Glutamatergic neuron (in vitro differentiated cells): Measurements from ENCODE around the gene CALN1. TPM values are rescaled to one million over a fixed set of nuclear protein-coding genes. Genes with fewer than 3 reads are reported as not detected.

ENCODE experiments used
- DNase-seq: peaks from one replicate; pipeline ENCODE4 v3.0.0; 2022
- H3K27ac Mint-ChIP-seq: one replicate; pipeline ENCODE4 v1.8.0; 2020; ENCODE audit warnings: mild to moderate bottlenecking, mixed read lengths, inconsistent platforms; ENCODE audit not compliant: unreplicated experiment
- H3K27me3 Mint-ChIP-seq: one replicate; pipeline ENCODE4 v1.8.0; 2020; ENCODE audit warnings: mild to moderate bottlenecking, moderate library complexity, mixed read lengths, inconsistent platforms; ENCODE audit not compliant: unreplicated experiment
- H3K36me3 Mint-ChIP-seq: one replicate; pipeline ENCODE4 v1.8.0; 2020; ENCODE audit warnings: mild to moderate bottlenecking, mixed read lengths, inconsistent platforms; ENCODE audit not compliant: unreplicated experiment
- H3K4me1 Mint-ChIP-seq: one replicate; pipeline ENCODE4 v1.8.0; 2020; ENCODE audit warnings: mild to moderate bottlenecking, low read depth, mixed read lengths, inconsistent platforms; ENCODE audit not compliant: unreplicated experiment
- H3K4me3 Mint-ChIP-seq: one replicate; pipeline ENCODE4 v1.8.0; 2020; ENCODE audit warnings: mild to moderate bottlenecking, mixed read lengths, inconsistent platforms; ENCODE audit not compliant: unreplicated experiment
- H3K9me3 Mint-ChIP-seq: one replicate; pipeline ENCODE4 v1.8.0; 2020; ENCODE audit warnings: mild to moderate bottlenecking, moderate library complexity, mixed read lengths, inconsistent platforms; ENCODE audit not compliant: unreplicated experiment
- CTCF ChIP-seq: fragments of 200-600 bp; sonication (generic); IDR thresholded peaks from one replicate; pipeline ENCODE4 v1.5.0; 2021; ENCODE audit not compliant: partially characterized antibody, unreplicated experiment
- total RNA-seq: library from RNA; stranded (reverse); fragmentation: NEBNext Ultra II Directional; extraction: Animal tissue kit (Norgen Biotek cat#: 25700); gene quantifications from one replicate; pipeline ENCODE4 v1.2.1, GENCODE V29; 2021; ENCODE audit not compliant: unreplicated experiment

The CALN1 gene
- total RNA-seq, 1 donor from 2014 or later = 3.5 TPM

- Mint-ChIP-seq H3K36me3 (peaks cover 8% of the 10 kb centered on the region), H3K9me3 (peaks cover 4% of the 10 kb centered on the region), H3K27ac (no peak overlapping the region), H3K4me3 (no peak overlapping the region), H3K27me3 (no peaks in the 10 kb centered on the region), H3K4me1 (no peaks in the 10 kb centered on the region)
- no peak for TF ChIP-seq CTCF
- no peak for DNase-seq
These were observed 241.7 kb downstream of the CALN1 start for GRCh38 chr7:72170475-72170874.

GRCh38 chr7:72163271-72163670, 248.9 kb downstream of the CALN1 start:
- no peak overlapping the region for H3K27ac Mint-ChIP-seq
- H3K4me3 Mint-ChIP-seq = no peak overlapping the region
- H3K36me3 Mint-ChIP-seq = peaks cover 9% of the 10 kb centered on the region
- TF ChIP-seq CTCF = no peak
- DNase-seq = no peak
- no peaks in the 10 kb centered on the region for H3K27me3 Mint-ChIP-seq
- no peaks in the 10 kb centered on the region for H3K4me1 Mint-ChIP-seq
- H3K9me3 Mint-ChIP-seq = peaks cover 2% of the 10 kb centered on the region

- DNase-seq = peak; percentile 26
- H3K4me3 Mint-ChIP-seq = no peak overlapping the region
- H3K4me1 Mint-ChIP-seq = no peaks in the 10 kb centered on the region
- H3K9me3 Mint-ChIP-seq = peaks cover 2% of the 10 kb centered on the region
- H3K36me3 Mint-ChIP-seq = peaks cover 9% of the 10 kb centered on the region
- no peak for TF ChIP-seq CTCF
- no peak overlapping the region for H3K27ac Mint-ChIP-seq
- H3K27me3 Mint-ChIP-seq = peaks cover 2% of the 10 kb centered on the region
These were observed 250.6 kb downstream of the CALN1 start for GRCh38 chr7:72161534-72161933.

GRCh38 chr7:72159911-72160310, 252.2 kb downstream of the CALN1 start:
- H3K36me3 Mint-ChIP-seq = peaks cover 9% of the 10 kb centered on the region
- peaks cover 2% of the 10 kb centered on the region for H3K27me3 Mint-ChIP-seq
- no peak for DNase-seq
- H3K4me3 Mint-ChIP-seq = no peak overlapping the region
- no peak overlapping the region for H3K27ac Mint-ChIP-seq
- peaks cover 2% of the 10 kb centered on the region for H3K9me3 Mint-ChIP-seq
- no peaks in the 10 kb centered on the region for H3K4me1 Mint-ChIP-seq
- no peak for TF ChIP-seq CTCF

- Mint-ChIP-seq H3K27ac (no peak overlapping the region), H3K27me3 (peaks cover 2% of the 10 kb centered on the region), H3K4me1 (no peaks in the 10 kb centered on the region), H3K9me3 (no peaks in the 10 kb centered on the region), H3K36me3 (no peaks in the 10 kb centered on the region), H3K4me3 (no peak overlapping the region)
- DNase-seq = no peak
- TF ChIP-seq CTCF = no peak
These were observed 255.5 kb downstream of the CALN1 start for GRCh38 chr7:72156671-72157070.
